Dermis blood vessel endothelial cell (primary cell): ENCODE results near the gene TSR1. TPM values are rescaled to one million over a fixed set of nuclear protein-coding genes. Genes with fewer than 3 reads are reported as not detected.

Experiments
- DNase-seq: peaks from one replicate; pipeline ENCODE4 v3.0.0; 2010
- total RNA-seq: library from RNA; depleted of rRNA; stranded (reverse); fragments of >200 nt; gene quantifications from 2 replicates; pipeline ENCODE4 v1.2.3, GENCODE V29; 2014

Gene TSR1
- total RNA-seq, 1 donor from 2014 or later = 44.8 TPM

DNA sequence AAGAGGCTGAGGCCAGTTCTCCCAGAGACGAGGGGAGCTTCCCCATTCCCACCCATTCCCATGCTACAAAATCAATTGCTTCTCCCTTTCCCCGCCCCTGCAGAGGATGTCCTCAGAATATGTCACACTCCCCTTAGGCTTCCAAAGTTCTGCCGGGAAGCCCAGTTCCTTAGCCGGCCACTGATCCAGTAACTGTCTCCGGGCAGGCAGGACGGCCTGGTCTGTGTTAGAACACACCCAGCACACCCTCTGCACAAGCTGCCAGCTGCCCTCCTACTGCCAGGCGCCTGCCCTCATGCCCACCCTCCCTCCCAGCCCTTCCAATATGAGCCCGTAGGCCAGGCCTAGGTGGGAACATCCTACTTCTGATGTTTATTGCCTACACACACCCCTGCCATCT lies 32.1 kb upstream of the TSR1 start:
- DNase-seq = no peak

DNA sequence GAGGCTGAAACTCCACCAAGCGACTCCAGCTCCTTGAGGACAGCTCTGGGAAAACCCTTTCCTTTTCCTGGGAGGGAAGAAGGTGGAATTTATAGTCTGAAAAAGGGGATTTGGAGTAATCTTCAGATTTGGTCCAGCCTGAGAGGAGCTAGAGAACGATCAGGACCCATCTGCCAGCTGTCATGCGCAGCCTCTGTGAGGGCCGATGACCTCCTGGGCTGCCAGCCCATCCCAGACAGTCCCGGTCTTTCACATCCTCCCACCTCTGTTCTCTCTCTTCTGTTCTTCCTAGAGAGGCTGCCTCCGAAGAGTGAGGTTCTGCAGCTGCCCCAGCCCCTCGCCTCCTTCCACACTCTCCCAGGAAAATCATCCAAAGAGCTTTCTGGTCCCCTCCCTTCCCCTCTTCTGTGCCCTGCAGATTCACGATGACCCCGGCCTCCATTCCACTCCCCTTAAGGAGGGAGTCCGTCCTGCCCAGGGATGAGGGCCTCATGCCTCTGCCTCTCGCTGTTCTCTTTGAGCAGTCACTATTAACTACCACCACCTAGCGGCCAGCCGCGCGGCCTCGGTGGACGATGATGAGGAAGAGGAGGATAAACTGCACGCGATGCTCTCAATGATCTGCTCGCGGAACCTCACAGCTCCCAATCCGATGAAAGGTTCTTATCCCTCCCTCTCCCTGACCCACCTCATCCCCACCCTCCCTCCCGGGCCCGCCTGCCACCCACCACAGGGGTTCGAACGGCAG lies 30.7 kb upstream of the TSR1 start:
- DNase-seq = no peak

DNA sequence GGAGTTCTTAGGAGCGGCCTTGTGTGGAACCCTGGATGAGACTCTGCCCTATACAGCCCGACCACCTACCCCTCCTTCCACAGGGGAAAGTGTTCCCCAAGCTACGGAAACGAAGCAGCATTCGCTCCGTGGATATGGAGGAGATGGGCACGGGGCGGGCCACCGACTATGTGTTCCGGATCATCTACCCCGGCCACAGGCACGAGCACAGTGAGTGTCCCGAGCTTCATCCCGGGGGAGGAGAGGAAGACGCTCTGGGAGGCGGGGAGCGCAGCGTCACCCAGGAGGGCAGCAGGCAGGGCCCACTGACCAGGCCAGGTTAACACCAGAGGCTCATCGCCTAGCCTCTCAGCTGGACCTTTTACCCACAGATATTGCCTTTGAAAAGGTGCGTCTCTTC lies 28.9 kb upstream of the TSR1 start:
- no peak for DNase-seq

DNA sequence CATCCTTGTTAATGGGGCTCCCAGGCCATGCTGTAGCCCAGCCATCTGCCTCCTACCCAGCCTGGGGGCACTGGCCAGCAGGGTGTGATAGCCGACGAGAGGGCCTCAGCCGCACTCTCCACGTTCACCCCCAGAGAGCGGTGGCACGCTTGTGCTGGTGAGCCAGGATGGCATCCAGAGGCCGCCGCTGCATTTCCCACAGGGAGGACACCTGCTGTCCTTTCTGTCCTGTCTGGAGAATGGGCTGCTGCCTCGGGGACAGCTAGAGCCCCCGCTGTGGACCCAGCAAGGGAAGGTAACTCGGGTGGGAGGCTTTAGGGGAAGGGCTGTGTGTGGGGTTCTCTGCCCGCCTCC lies 28.5 kb upstream of the TSR1 start:
- no peak for DNase-seq

DNA sequence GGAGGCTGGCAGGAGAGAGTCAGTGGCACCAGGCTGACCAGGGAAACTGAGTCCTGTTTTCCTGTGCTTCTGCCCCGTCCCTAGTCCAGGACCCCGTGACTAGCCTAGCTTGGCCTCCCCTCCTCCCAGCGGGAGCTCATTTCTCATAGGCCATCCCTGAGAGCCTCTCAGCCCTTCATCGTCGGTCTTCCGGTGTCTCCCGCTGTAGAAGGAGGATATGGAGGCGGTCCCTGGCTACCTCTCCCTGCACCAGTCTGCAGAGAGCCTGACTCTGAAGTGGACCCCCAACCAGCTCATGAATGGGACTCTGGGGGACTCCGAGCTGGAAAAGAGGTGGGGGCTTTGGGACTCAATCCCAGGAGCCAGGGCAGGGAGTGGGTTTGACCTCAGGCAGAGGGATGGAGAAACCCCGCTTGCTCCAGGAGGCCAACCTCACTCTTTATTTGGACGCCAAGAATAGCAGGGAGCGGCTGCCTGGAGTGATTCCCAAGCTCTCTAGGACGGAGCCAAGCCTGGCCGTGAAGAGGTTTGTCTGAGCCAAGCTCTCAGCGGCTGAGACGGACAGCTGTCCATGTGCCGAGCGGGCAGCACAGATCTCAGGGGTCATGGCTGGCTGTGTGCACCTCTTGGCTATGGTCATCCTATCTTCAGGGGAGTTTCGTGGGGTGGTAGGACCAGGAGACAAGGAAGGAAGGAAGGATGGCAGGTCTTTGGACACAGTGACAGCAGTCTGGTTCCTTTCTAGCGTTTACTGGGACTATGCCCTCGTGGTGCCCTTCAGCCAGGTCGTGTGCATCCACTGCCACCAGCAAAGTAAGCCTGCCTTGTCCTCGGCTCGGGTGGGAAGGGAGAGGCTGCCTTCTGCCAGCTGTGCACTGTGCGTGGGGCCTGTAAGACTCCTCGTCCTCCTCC lies 27.9 kb upstream of the TSR1 start:
- DNase-seq = no peak

DNA sequence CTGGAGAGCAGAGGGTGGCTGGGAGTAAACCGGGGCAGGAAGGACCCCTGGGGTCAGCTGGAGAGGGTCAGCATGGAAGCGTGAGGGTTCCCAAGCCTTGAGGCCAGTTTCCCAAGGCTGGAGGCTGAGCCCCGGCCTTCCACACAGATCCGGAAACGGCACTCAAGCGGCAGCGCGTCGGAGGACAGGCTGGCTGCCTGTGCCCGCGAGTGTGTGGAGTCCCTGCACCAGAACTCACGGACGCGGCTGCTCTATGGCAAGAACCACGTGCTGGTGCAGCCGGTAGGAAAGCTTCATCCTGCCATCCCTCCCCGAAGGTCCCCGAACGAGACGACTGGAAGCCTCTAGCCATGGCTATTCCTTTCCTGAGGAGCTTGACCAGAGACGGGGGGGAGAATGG lies 27.1 kb upstream of the TSR1 start:
- no peak for DNase-seq

DNA sequence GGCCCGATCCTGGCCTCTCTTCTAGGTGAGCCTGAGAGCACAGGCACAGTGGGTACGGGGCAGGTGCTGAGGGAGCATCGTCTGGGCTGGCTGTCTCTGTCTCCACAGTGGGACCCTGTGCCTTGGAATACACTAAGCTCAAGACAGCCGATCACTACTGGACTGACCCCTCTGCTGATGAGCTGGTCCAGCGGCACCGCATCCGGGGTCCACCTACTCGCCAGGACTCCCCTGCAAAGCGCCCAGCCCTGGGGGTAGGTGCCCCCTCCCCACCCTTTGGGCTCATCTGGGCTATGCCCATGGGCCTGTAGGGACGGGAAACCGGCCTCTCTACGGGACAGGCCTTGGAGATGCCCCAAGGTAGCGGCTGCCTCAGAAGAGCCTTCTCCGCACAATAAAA lies 26.6 kb upstream of the TSR1 start:
- DNase-seq = no peak

DNA sequence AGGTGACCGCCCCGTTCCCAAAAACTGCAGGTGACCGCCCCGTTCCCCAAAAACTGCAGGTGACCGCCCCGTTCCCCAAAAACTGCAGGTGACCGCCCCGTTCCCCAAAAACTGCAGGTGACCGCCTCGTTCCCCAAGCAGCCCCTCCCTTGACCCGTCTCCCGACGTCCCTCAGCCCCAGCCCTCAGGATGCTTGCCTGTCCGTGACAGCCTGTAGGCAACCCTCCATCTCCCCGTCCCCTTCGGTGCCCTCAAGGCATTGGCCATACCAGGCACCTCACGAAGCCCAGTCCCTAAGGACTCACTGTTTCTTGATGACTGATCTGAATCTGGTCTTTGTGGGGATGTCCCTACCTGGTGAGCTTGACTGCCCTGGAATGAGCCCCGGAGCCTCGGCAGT lies 26.2 kb upstream of the TSR1 start:
- DNase-seq = no peak

DNA sequence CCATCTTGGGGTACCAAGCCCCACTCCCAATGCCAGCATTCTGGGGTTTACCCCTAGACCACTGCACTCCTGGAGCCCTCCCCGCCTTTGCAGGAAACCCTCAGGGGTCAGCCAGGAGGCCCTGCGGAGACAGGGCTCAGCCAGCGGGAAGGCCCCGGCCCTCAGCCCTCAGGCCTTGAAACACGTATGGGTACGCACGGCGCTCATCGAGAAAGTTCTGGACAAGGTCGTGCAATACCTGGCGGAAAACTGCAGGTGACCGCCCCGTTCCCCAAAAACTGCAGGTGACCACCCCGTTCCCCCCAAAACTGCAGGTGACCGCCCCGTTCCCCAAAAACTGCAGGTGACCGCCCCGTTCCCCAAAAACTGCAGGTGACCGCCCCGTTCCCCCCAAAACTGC lies 25.8 kb upstream of the TSR1 start:
- DNase-seq = no peak

DNA sequence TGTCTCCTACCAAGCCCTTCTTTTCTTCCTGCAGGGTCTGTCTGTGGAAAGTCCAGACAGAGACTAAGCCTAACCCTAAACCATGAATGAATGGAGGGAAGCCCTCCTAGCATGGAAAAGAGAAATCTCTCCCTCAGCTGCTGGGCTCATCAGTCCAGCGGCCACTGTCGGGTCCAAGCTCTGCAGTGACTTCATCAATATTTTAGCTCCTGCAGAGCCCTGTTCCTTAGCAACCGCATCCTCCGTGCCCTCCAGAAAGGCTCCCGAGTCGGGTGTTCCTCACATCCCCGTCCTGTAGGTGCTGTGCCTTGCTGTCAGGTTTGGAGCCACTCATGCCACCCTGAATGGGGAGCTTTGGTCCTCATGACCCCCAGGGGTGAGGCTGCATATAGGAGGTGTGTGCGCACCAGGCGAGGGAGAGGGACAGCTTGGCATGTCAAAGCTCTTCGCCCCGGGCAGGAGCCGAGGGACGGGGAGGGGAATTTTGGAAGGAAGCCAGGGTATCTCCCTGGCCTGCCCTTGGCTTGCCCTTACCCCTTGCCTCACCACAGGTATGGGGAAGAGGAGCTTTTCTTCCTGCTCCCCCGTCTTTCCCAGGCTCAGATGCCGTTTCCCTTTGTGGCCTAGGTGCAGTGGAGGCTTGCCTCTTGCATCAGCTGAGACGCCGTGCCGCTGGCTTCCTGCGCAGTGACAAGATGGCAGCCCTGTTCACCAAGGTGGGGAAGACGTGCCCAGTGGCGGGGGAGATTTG lies 24.9 kb upstream of the TSR1 start:
- DNase-seq = no peak

DNA sequence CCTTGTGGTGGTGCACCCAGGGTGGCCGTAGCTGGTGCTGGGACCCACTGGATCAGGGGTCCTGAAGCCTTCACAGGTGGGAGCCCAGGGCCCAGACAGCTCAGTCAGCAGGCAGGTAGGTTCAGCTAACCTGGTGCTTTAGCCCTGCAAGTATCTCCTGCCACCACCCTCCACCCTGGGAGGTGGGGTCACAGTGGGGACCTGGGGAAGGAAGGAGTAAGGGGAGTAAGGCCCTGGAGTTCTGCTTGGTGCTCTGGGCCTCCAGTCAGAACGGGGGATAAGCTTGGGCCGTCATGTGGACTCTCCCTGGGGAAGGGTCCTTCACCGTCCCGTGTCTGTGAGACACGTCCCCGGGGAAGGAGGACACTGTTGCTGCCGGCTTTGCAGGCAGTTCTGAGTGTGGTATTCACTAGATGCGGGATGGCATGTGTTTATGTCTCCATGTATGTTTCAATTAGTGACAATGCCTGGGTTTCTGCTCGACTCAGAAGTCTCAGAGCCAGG lies 21.7 kb upstream of the TSR1 start:
- no peak for DNase-seq

DNA sequence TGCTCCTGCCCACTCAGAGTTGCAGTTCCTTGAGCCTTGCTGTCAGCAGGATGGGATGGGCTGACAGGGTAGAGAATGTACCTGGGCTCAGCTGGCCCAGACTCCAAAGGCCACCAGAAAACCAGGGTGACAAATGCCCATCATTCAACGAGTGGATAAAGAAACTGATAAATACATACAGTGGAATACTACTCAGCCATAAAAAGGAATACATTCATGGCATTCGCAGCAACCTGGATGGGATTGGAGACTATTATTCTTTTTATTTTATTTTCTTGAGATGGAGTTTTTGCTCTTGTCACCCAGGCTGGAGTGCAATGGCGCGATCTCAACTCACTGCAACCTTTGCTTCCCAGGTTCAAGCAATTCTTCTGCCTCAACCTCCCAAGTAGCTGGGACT lies 21.0 kb upstream of the TSR1 start:
- no peak for DNase-seq

DNA sequence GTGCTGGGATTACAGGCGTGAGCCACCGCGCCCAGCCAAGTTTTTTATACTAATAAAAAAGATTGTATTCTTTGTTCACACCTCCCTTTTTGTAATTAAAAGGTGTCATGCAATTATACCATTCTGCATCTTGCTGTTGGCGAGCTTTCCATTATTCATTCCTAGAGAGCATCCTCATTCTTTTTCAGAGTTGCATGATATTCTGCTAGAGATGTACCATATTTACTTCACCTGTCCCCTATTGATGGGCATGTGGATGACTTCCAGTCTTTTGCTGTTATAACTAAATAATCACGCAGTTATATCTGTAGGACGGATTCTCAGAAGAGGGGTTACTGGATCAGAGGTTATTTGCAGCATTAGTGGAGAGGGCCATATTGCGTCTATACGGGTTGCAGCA lies 18.1 kb upstream of the TSR1 start:
- DNase-seq = no peak

DNA sequence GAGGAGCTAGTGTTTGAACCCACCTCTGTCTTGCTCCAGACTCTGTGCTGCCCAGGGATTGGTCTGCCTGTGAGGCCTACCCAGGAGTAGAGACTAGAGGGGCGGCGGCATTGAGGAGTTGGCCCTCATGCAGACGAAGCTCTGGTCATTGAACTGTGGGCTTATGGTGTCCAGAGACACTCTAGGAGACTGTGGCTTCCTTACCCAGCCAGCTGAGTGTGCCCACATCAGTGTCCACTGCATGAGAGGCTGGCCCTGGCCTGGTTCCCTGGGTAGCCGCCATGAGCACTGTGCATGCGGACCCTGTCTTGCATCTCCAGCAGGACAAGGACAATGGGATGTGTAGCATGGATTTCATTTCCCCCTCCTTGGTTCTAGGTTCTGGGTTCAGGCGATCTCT lies 15.0 kb upstream of the TSR1 start:
- no peak for DNase-seq

DNA sequence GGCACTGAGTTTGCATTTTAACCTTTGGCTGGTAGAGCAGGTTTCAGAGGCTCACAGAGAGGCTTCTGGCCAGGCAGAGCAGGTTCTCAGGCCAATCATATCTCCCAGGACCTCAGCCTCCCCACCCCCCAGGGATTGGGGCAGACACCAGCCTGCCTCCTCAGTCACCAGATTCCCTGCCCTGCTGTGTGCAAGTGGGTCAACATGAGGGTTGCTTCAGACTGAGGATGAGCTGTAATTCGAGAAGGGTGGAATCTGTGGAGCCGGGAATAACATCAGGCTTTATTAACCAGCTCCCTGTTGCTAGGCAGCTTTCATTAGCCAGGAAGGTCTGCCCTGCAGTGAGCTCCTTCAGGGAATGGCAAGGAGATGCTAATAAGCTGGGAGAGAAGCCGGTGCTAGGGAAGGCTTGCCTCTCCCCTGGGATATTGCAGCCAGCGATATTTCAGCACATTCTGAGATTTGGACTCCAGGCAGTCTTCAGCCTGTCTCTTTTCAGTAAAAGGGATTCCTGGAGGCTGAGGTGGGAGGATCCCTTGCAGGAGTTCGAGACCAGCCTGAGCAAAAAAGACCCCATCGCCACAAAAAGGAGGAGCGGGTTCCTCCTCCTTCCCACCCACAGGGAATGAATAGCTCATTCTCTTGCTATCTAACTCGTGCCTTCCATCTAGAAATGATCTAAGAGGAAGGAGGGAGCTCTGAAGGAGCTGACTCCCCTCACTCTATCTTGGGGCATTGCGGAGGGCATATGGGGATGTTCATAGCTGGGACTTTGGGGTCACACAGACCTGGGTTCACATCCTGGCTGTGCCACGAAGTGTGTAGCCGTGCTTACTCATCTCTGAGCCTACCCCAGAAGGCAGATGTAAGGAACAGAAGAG lies 11.8 kb upstream of the TSR1 start:
- DNase-seq = no peak

DNA sequence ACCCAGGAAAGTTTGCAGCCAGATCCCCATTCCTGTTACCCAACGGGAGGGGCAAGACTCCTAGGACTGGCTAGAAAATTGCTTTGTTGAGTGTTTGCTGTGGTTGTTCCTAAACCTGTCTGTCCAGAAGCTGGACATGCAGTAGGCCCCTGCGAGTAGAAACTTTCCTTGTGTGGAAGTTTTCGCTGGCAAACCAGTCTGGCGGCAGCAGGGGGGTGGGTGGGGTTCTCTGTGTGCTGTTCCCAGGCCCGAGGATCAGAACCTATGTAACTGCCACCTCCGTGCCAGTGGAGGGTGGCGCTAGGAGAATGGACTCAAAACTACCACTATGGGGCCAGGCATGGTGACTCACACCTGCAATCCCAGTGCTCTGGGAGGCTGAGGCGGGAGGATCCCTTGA lies 10.2 kb upstream of the TSR1 start:
- DNase-seq = no peak

DNA sequence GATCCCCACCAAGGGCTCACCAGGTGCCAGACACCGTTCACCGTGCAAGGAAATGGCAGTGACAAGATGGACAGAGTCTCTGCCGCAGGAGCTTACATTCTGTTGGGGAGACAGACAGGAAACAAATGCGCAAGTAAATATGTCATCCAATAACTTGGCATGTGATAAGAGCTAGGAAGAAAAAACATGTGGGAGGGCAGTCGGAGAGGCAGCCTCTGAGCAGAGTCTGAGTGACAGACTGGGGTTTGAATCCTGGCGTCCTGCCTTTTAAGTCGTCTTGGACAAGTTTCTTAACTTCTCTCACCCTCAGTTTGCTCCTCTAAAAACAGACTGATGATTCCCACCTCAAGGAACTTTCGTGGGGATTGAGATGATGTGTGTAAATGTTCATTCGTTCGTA lies 8.3 kb upstream of the TSR1 start:
- DNase-seq = no peak

DNA sequence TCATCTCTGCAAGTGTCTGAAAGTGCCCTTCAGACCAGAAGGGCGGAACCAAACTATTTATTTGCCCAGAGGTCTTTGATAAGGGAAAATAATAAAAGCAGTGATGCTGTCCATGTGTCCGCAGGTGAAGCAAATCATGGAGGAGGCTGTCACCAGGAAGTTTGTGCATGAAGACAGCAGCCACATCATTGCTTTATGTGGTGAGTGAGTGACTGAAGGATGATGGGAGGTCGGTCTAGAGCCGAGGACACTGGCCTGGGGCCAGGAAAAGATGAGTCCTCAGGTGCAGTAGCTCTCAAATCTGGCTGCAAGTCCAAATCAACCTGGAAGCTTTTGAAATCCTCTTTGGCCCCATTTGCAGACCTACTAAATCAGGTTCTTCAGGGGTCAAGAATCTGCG lies 7.2 kb upstream of the TSR1 start:
- DNase-seq = no peak

DNA sequence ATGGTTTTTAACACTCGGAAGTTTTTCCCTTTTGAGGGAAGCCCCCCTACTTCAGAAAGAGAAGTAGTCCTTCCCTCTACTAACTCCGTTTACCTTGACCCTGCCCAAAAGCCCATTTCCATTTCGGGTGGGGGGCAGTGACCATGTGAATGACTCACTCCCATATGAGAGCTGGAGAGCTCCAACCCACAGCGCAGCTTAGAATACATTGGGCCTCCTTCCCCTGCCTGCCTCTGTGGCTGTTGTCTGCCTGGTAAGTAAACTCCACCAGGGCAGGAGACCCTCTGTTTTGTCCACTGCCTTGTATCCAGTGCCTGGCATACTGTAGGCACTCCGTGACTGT lies 2.0 kb upstream of the TSR1 start:
- DNase-seq = peak; percentile 23

DNA sequence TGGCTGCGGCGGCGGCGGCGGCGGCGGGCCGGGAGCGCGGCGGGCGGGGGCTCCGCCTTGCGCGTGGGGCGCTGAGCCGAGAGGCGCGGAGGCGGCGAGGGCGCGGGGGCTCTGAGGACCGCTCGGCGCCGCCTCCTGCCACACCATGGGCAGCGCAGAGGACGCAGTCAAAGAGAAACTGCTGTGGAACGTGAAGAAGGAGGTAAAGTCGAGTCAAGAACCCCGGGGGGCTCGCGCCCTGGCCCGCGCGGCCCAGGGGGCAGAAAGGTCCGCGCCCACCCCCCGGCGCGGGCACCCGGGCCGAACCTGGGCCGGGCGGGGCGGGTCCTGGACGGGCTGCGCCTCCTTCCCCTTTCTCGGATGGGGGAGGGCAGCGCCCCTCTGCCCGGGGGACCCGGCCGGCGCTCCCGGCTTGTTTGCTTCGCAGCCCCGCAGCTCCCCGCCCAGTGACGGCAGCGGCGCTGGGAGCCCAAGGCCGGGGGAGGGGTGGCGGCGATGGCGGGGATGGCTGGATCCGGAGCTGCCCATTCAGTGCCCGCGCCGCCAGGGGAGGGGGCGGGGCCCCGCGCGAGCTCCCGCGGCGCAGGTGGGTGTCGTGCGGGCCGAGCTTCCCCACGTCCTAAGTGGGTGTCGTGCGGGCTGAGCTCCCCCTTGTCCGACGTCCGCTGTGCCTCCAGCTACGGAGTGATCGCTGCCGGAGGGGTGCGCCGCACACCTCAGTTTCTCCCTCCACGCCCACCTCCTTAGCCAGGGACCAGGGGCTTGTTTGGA lies 1.5 kb upstream of the TSR1 start:
- peak; percentile 69 for DNase-seq

DNA sequence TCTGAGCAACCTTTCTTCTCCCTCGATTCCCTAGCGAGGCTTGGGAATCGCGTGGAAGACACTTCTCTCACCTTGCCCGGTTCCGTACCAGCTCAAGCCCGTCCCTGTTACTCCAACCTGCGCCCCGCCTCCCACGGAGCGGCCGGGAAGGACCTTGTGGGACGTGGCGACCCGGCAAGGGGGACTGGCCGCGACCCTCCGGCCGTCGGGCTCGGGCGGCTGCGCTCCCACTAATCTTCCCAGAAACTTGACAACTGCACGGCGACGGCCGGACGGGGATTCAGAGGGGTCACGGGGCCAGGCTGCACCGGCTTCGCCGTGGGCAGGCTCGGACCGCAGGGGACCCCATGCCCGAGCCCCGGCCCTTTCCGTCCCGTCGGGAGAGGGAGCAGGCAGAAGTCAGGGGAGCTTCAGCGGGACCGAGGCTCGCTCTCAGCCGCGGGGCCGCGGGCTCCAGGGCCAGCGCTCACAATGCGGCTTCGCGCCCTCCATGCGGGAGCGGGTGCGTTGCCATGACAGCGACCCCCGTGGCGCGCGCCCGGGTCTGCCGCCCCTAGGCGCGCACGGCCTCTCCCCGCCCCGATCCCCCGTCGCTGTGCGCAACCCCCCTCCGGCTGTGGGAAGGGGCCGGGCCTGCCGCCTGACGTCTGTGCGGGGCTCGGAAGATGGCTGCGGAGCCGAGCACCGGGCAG lies 741 bp upstream of the TSR1 start, which contains the start of gene SGSM2:
TSS of gene SGSM2 (plus strand) at position 650 of the 692 bp plus-strand sequence. CDS start 188 bp downstream, outside the sequence.
- peak; percentile 67 for DNase-seq
